ENCODE measurements around the gene ANP32E. TPM values are rescaled to one million over a fixed set of nuclear protein-coding genes. Genes with fewer than 3 reads are reported as not detected.

Gene ANP32E
- polyA plus RNA-seq, 3 donors, result 4.6 to 26.6 (median 20.4) TPM

DNA sequence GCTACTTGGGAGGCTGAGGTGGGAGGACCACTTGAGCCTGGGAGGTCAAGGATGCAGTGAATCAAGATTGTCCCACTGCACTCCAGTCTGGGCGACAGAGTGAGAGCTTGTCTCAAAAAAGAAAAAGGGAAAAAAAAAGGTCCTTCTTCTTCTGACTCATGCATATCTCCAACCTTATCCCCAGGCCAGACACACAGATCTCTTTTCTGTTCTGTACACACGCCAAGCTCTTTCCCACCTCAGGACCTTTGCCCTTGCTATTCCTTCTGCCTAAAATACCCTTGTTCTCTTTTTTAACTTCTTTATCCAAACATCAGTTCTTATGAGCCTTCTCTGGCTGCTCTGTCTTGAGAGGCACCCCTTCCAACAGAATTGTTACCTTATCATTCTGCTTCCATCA lies 64.1 kb downstream of the ANP32E start:
- H3K27ac ChIP-seq (ENCODE audit: low read depth in 1 of 2, low read length in 2 of 2), result no peak overlapping the region
- H3K4me1 Mint-ChIP-seq, result peaks cover 57% of the 10 kb centered on the region
- peaks cover 0 to 7% (median 0%) of the 10 kb centered on the region in 3 donors for H3K27me3 Mint-ChIP-seq (ENCODE audit: low read depth in 3 of 3)
- no peaks in the 10 kb centered on the region for H3K9me3 ChIP-seq (replicated peaks in 1 of 2; ENCODE audit: control insufficient read depth in 1 of 2, insufficient read depth in 1 of 2, low read length in 2 of 2)
- DNase-seq, result no peak
- H3K4me3 Mint-ChIP-seq, result no peak overlapping the region
- H3K36me3 ChIP-seq (replicated peaks in 1 of 2; ENCODE audit: control insufficient read depth in 1 of 2, insufficient read depth in 2 of 2, low read length in 2 of 2), result no peaks in the 10 kb centered on the region
- intact Hi-C loops (cut with micrococcal nuclease), result no loop called here
- H4K20me1 ChIP-seq (ENCODE audit: insufficient read depth, low read length), result no peaks in the 10 kb centered on the region
- peak overlapping the region in 2 of 7 donors; percentile 12 to 25 for H3K27ac Mint-ChIP-seq
- no peaks in the 10 kb centered on the region for H3K27me3 ChIP-seq (ENCODE audit: control insufficient read depth in 2 of 2, insufficient read depth in 2 of 2, low read length in 2 of 2)
- no peak overlapping the region for H3K4me2 ChIP-seq (replicated peaks; ENCODE audit: extremely low read depth, low read length, poor library complexity, severe bottlenecking)
- H3K9ac ChIP-seq (ENCODE audit: insufficient read depth, low read length, poor library complexity, severe bottlenecking), result no peak overlapping the region
- no peak overlapping the region for H3K4me3 ChIP-seq (replicated peaks in 1 of 3; ENCODE audit: low read depth in 2 of 3, low read length in 3 of 3)
- H3K36me3 Mint-ChIP-seq, result peaks cover 14 to 18% of the 10 kb centered on the region in 2 donors
- H3K4me1 ChIP-seq (ENCODE audit: control insufficient read depth in 1 of 2, insufficient read depth in 2 of 2, low read length in 2 of 2), result peaks cover 22 to 48% of the 10 kb centered on the region in 2 donors
- no peaks in the 10 kb centered on the region for H3K79me2 ChIP-seq (ENCODE audit: insufficient read depth, low read length)
- TF ChIP-seq, protein P1, sequence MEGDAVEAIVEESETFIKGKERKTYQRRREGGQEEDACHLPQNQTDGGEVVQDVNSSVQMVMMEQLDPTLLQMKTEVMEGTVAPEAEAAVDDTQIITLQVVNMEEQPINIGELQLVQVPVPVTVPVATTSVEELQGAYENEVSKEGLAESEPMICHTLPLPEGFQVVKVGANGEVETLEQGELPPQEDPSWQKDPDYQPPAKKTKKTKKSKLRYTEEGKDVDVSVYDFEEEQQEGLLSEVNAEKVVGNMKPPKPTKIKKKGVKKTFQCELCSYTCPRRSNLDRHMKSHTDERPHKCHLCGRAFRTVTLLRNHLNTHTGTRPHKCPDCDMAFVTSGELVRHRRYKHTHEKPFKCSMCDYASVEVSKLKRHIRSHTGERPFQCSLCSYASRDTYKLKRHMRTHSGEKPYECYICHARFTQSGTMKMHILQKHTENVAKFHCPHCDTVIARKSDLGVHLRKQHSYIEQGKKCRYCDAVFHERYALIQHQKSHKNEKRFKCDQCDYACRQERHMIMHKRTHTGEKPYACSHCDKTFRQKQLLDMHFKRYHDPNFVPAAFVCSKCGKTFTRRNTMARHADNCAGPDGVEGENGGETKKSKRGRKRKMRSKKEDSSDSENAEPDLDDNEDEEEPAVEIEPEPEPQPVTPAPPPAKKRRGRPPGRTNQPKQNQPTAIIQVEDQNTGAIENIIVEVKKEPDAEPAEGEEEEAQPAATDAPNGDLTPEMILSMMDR (IDR thresholded peaks at IDR 0.05), result no peak
- no peaks in the 10 kb centered on the region for H3K9me3 Mint-ChIP-seq
- WGBS (ENCODE audit: insufficient coverage), result 57% methylated on average over 1 of the region's 2 CpGs
- H2AFZ ChIP-seq (ENCODE audit: insufficient read depth, low read depth, low read length, poor library complexity, severe bottlenecking), result no peak overlapping the region

- H3K4me1 Mint-ChIP-seq, result peaks cover 60% of the 10 kb centered on the region
- peak; percentile 54 to 77 (median 77) for DNase-seq
- Histone ChIP-seq H2AFZ (ENCODE audit: insufficient read depth, low read depth, low read length, poor library complexity, severe bottlenecking) (no peak overlapping the region), H4K20me1 (ENCODE audit: insufficient read depth, low read length) (no peaks in the 10 kb centered on the region), H3K27ac (ENCODE audit: low read depth in 1 of 2, low read length in 2 of 2) (no peak overlapping the region), H3K4me3 (replicated peaks in 1 of 3; ENCODE audit: low read depth in 2 of 3, low read length in 3 of 3) (no peak overlapping the region), H3K27me3 (ENCODE audit: control insufficient read depth in 2 of 2, insufficient read depth in 2 of 2, low read length in 2 of 2) (no peaks in the 10 kb centered on the region), H3K79me2 (ENCODE audit: insufficient read depth, low read length) (no peaks in the 10 kb centered on the region), H3K9me3 (replicated peaks in 1 of 2; ENCODE audit: control insufficient read depth in 1 of 2, insufficient read depth in 1 of 2, low read length in 2 of 2) (no peaks in the 10 kb centered on the region), H3K36me3 (replicated peaks in 1 of 2; ENCODE audit: control insufficient read depth in 1 of 2, insufficient read depth in 2 of 2, low read length in 2 of 2) (no peaks in the 10 kb centered on the region), H3K4me1 (ENCODE audit: control insufficient read depth in 1 of 2, insufficient read depth in 2 of 2, low read length in 2 of 2) (peaks cover 37 to 52% of the 10 kb centered on the region in 2 donors), H3K4me2 (replicated peaks; ENCODE audit: extremely low read depth, low read length, poor library complexity, severe bottlenecking) (no peak overlapping the region), H3K9ac (ENCODE audit: insufficient read depth, low read length, poor library complexity, severe bottlenecking) (no peak overlapping the region)
- no peak overlapping the region for H3K4me3 Mint-ChIP-seq
- intact Hi-C loops (cut with micrococcal nuclease), result loop anchor here (1.0 to 10.0 kb wide), 3 partner anchors 96 to 204 kb away; no protein-coding TSS in a partner anchor
- peaks cover 14% of the 10 kb centered on the region in 2 donors for H3K36me3 Mint-ChIP-seq
- H3K27me3 Mint-ChIP-seq (ENCODE audit: low read depth in 3 of 3), result peaks cover 0 to 4% (median 0%) of the 10 kb centered on the region in 3 donors
- 82% methylated on average over 2 of the region's 6 CpGs for WGBS (ENCODE audit: insufficient coverage)
- H3K27ac Mint-ChIP-seq, result peak overlapping the region in 1 of 7 donors; percentile 72
- no peaks in the 10 kb centered on the region for H3K9me3 Mint-ChIP-seq
- TF ChIP-seq, protein P1 (IDR thresholded peaks at IDR 0.05), result peak; percentile 87
These were observed 66.8 kb downstream of the ANP32E start for GRCh38 chr1:150168960-150169601.

Small RNAs within 50 kb of the gene (small RNA-seq; reads per million reads assigned to genes)
- gene RN7SL480P (ENCODE audit: insufficient read length, low read depth) (not detected), gene RNU2-17P (ENCODE audit: insufficient read length, low read depth) (9.4 reads per million, percentile 73 among the genes with 10 or more reads in this experiment)

Other genes with a start within 250 kb of the ANP32E start
- gene OTUD7B, start 225.4 kb downstream of the ANP32E start, polyA plus RNA-seq, result under 1 TPM in 1 of 3 donors, not detected in 2; 0.03 TPM
- gene VPS45, start 168.3 kb downstream of the ANP32E start, polyA plus RNA-seq, result 10 to 100 TPM; 36.0 to 41.9 (median 36.8) TPM
- gene PLEKHO1, start 86.2 kb downstream of the ANP32E start, polyA plus RNA-seq, result 100 to 1,000 TPM in 2 of 3 donors, 10 to 100 TPM in 1; 87.2 to 170 (median 110) TPM
- not detected for gene CA14, start 21.7 kb upstream of the ANP32E start, polyA plus RNA-seq
- 100 to 1,000 TPM in 1 of 3 donors, 10 to 100 TPM in 2; 83.7 to 134 (median 83.9) TPM for gene APH1A, start 32.9 kb upstream of the ANP32E start, polyA plus RNA-seq
- 10 to 100 TPM in 1 of 3 donors, 1 to 10 TPM in 2; 9.2 to 14.5 (median 10.0) TPM for gene C1orf54, start 36.7 kb upstream of the ANP32E start, polyA plus RNA-seq
- under 1 TPM in 1 of 3 donors, not detected in 2; 0.61 TPM for gene CIART, start 46.4 kb upstream of the ANP32E start, polyA plus RNA-seq
- gene MRPS21, start 57.7 kb upstream of the ANP32E start, polyA plus RNA-seq, result 10 to 100 TPM; 42.3 to 53.0 (median 49.6) TPM
- 10 to 100 TPM in 1 of 3 donors, 1 to 10 TPM in 2; 5.9 to 84.7 (median 7.9) TPM for gene PRPF3, start 85.4 kb upstream of the ANP32E start, polyA plus RNA-seq
- gene RPRD2, start 128.0 kb upstream of the ANP32E start, polyA plus RNA-seq, result 1 to 10 TPM; 5.9 to 9.7 (median 8.2) TPM

Data from CD14-positive monocyte (primary cell).